K562 (cell line): Measurements from ENCODE around the gene CLIP2. TPM values are rescaled to one million over a fixed set of nuclear protein-coding genes. Genes with fewer than 3 reads are reported as not detected.
A peak's percentile ranks its signal among the peaks of the same experiment; 100 is the strongest.

ENCODE experiments used
- ATAC-seq: fragments of 200-7000 bp; cut with Tn5 transposase; 3 replicates; pipeline ENCODE4 v1.9.1; 2020; ENCODE audit warnings: moderate library complexity
- BruUV-seq: library from RNA; stranded (reverse); fragments of 400-500 nt; replicated peaks from 2 replicates; lab custom pipeline; 2021; lab: Mats Ljungman, UMichigan
- CTCF ChIA-PET: fragments of 300-600 bp; formaldehyde crosslinking; extraction: SDS; loops from one replicate; lab custom pipeline; 2021; ENCODE audit warnings: low intra/inter-chr PET ratio; lab: Yijun Ruan, JAX
- POLR2A ChIA-PET: fragments of 300-600, 350-650 bp; sonication (Branson Sonifier 250); formaldehyde crosslinking; extraction: SDS; loops from one replicate; lab custom pipeline; 2021; ENCODE audit warnings: antibody characterized with exemption, inconsistent platforms; lab: Yijun Ruan, JAX
- DNase-seq, 4 experiments: peaks; one replicate each; pipeline versions ENCODE4 v3.0.0 to v3.0.0-alpha.2; 2011 to 2018; ENCODE audit warnings: low spot score in 3 of 4, mixed read lengths in 3 of 4; ENCODE audit errors: extremely low read depth in 1 of 4
- FAIRE-seq: peaks from 2 replicates; lab custom pipeline; 2011; peaks lifted over from hg19 to GRCh38; lab: Jason Lieb, UNC
- H2AFZ ChIP-seq: 2 replicates; pipeline ENCODE4 v1.6.0; 2011; ENCODE audit warnings: low read depth, low read length, control low read depth, inconsistent platforms
- H3K27ac ChIP-seq: fragments of 200-600 bp; 3 replicates; pipeline ENCODE4 v1.8.0; 2011; ENCODE audit warnings: low read depth, mild to moderate bottlenecking, control low read depth, inconsistent platforms, low read length, moderate library complexity, mixed read lengths; ENCODE audit errors: extremely low read depth
- H3K27me3 ChIP-seq, 2 experiments: fragments of 300-600 bp in 1 of 2; 2 replicates in 1 of 2; 3 replicates in 1 of 2; pipeline versions ENCODE4 v1.6.0 to v1.8.0; 2011; ENCODE audit warnings: inconsistent platforms in 2 of 2, low read length in 2 of 2, mild to moderate bottlenecking in 1 of 2, mixed read lengths in 1 of 2, moderate library complexity in 1 of 2; ENCODE audit not compliant: control insufficient read depth in 2 of 2, insufficient read depth in 2 of 2
- H3K36me3 ChIP-seq: fragments of 300-600 bp; 3 replicates; pipeline ENCODE4 v1.8.0; 2011; ENCODE audit warnings: mild to moderate bottlenecking, low read length, inconsistent platforms; ENCODE audit not compliant: control insufficient read depth, insufficient read depth
- H3K4me1 ChIP-seq, 2 experiments: fragments of 200-600 bp in 1 of 2; replicated peaks in 1 of 2; 2 replicates in 1 of 2; 3 replicates in 1 of 2; pipeline versions ENCODE4 v1.5.1 to v1.8.0; 2011; ENCODE audit warnings: inconsistent platforms in 2 of 2, low read length in 2 of 2, mild to moderate bottlenecking in 1 of 2, mixed read lengths in 1 of 2, moderate library complexity in 1 of 2; ENCODE audit not compliant: control insufficient read depth in 2 of 2, insufficient read depth in 2 of 2
- H3K4me2 ChIP-seq: 2 replicates; pipeline ENCODE4 v1.6.1; 2011; ENCODE audit warnings: low read length, control low read depth, inconsistent platforms, mixed read lengths; ENCODE audit not compliant: insufficient read depth
- H3K4me3 ChIP-seq: fragments of 200-600 bp; sonication (generic), shearing (Covaris generic); 2 replicates; pipeline ENCODE4 v1.5.1; 2016; ENCODE audit warnings: control low read depth, inconsistent platforms
- H3K79me2 ChIP-seq: fragments of 200-600 bp; 3 replicates; pipeline ENCODE4 v1.8.0; 2011; ENCODE audit warnings: low read length, inconsistent platforms; ENCODE audit not compliant: control insufficient read depth, insufficient read depth
- H3K9ac ChIP-seq, 2 experiments: 2 replicates each; pipeline versions ENCODE4 v1.6.0 to v1.6.1; 2011; ENCODE audit warnings: low read depth in 2 of 2, low read length in 2 of 2, control low read depth in 1 of 2, inconsistent platforms in 1 of 2, mild to moderate bottlenecking in 1 of 2, mixed read lengths in 1 of 2; ENCODE audit not compliant: insufficient read depth in 1 of 2
- H3K9me1 ChIP-seq: one replicate; pipeline ENCODE4 v1.6.0; 2011; ENCODE audit warnings: inconsistent platforms, mild to moderate bottlenecking, low read length, moderate library complexity; ENCODE audit not compliant: control insufficient read depth, insufficient read depth
- H3K9me3 ChIP-seq: replicated peaks from 2 replicates; pipeline ENCODE4 v1.5.1; 2011; ENCODE audit warnings: low read depth, low read length, inconsistent platforms; ENCODE audit not compliant: control insufficient read depth, insufficient read depth
- H4K20me1 ChIP-seq: replicated peaks from 2 replicates; pipeline ENCODE4 v1.6.1; 2011; ENCODE audit warnings: low read length, inconsistent platforms, mixed read lengths; ENCODE audit not compliant: control insufficient read depth, insufficient read depth
- HDAC6 ChIP-seq: IDR thresholded peaks from 2 replicates; pipeline ENCODE4 v1.6.1; 2012; ENCODE audit warnings: low read depth, mild to moderate bottlenecking, control low read depth, inconsistent platforms, low read length, moderate library complexity
- ZNF445 ChIP-seq: fragments of 250-450 bp; sonication (Bioruptor Pico); IDR thresholded peaks from 2 replicates; pipeline ENCODE4 v1.4.0; 2020; ENCODE audit warnings: low read depth, mild to moderate bottlenecking, moderate library complexity
- WGBS: fragments of 100-300 bp; shearing (Covaris generic); methylation state at CpG from one replicate; pipeline ENCODE4 v1.1.6; 2016; ENCODE audit warnings: low coverage, mixed read lengths; ENCODE audit not compliant: insufficient coverage; ENCODE audit errors: missing lambda C conversion rate; 5-methylcytosine and 5-hydroxymethylcytosine counted together
- in situ Hi-C: fragments of 300-500 bp; cut with MboI; formaldehyde crosslinking; loops from 4 replicates; pipeline ENCODE4 v1.15.0; 2018; ENCODE audit warnings: inconsistent platforms, mixed read lengths
- intact Hi-C: fragments of 100-400 bp; cut with micrococcal nuclease; formaldehyde crosslinking; loops from 2 replicates; pipeline ENCODE4 v1.14.2; 2022
- polyA plus RNA-seq, 8 experiments: library from polyadenylated mRNA; depleted of rRNA in 4 of 8; stranded (reverse) in 5 of 8; unstranded in 3 of 8; fragments of >200 nt; fragmentation: Nextera tagmentation in 2 of 8; fragmentation: Illumina TruSeq in 1 of 8; extraction: Ambion mirVana in 2 of 8; extraction: Trizol in 1 of 8; gene quantifications; 2 replicates each; pipeline versions ENCODE4 v1.2.1 to v1.2.3, GENCODE V29; 2011 to 2014; ENCODE audit warnings: inconsistent platforms in 1 of 8, missing spikeins in 1 of 8
- total RNA-seq, 7 experiments: library from RNA; depleted of rRNA in 6 of 7; stranded (reverse); fragments of >200 nt in 6 of 7; fragmentation: Illumina TruSeq in 2 of 7; extraction: Trizol in 2 of 7; gene quantifications; 2 replicates each; pipeline versions ENCODE4 v1.2.1 to v1.2.3, GENCODE V29; 2011 to 2021; ENCODE audit warnings: low replicate concordance in 1 of 7

Gene CLIP2
- total and polyA plus RNA-seq, 9 of the 15 experiments (the other 6 are each of a cell fraction or from before 2014, with no cell fraction given): 0.07 to 5.4 (median 2.1) TPM

DNA sequence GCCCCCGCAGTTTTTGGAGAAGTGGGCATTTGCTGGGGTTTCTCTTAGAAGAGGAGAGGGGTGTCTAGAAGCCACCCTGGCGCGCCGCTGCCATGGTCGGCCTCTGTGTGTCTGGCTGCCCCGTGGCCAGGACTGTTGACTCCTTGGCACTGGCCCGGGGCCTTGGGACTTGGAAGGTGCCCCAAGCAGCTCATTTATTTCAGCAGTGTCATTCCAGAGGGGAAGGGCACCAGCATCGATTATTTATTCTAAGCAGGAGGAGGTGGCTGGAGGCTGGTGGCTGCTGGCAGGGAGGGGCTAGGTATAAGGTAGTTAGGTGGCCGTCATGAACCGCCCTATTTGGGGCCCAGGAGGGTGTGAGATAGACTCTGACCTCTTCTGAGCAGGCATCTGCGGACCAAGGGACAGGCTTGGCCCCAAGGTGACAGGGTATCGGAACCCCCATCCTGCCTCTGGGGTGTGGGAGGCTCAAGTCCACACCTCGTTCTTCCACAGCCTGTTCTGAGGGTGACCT lies 166.1 kb downstream of the CLIP2 start:
- no TSS peak for BruUV-seq
- H3K9me1 ChIP-seq: no peaks in the 10 kb centered on the region
- no peaks in the 10 kb centered on the region for H3K27me3 ChIP-seq
- H3K36me3 ChIP-seq: peaks cover 3% of the 10 kb centered on the region; the same call in 2 of the 3 replicates
- H3K27ac ChIP-seq: no peak overlapping the region
- no peak overlapping the region; the same call in 1 of the 2 replicates for H3K4me2 ChIP-seq
- FAIRE-seq (no peak), DNase-seq (peak in 3 of 4 experiments; percentile 20 to 40 (median 30)), ATAC-seq (no peak)
- in situ Hi-C loops (no loop called here), intact Hi-C loops (loop anchor here (10.0 kb wide), 2 partner anchors 109 to 199 kb away; partner anchors contain the start of gene GTF2I)
- ChIA-PET POLR2A (no interaction called here), CTCF (no interaction called here)
- H3K9ac ChIP-seq: peak overlapping the region in 1 of 2 experiments; percentile 94; a peak in 2 of 4 replicates
- TF ChIP-seq HDAC6 (no peak), ZNF445 (CRISPR knock-in tag) (no peak)
- WGBS: 71% methylated on average over 13 of the region's 13 CpGs
- peaks cover 24 to 41% of the 10 kb centered on the region in 2 experiments for H3K4me1 ChIP-seq
- no peak overlapping the region for H3K4me3 ChIP-seq
- no peak overlapping the region for H2AFZ ChIP-seq
- H4K20me1 ChIP-seq: peaks cover 1% of the 10 kb centered on the region; the same call in 1 of the 2 replicates
- peaks cover 46% of the 10 kb centered on the region for H3K79me2 ChIP-seq
- H3K9me3 ChIP-seq: no peaks in the 10 kb centered on the region

Other genes with a start within 250 kb of the CLIP2 start
- gene LIMK1, start 205.6 kb upstream of the CLIP2 start, total RNA-seq (2014; rRNA removed): 21.1 and 23.1 TPM in 2 replicates
- 5.1 and 6.4 TPM in 2 replicates for gene LIMK1, start 205.6 kb upstream of the CLIP2 start, total RNA-seq (2014; rRNA removed; fragmentation: Illumina TruSeq; extraction: Trizol)
- 15.0 and 16.0 TPM in 2 replicates for gene LIMK1, start 205.6 kb upstream of the CLIP2 start, total RNA-seq (2015; rRNA removed; fragmentation: Illumina TruSeq; extraction: Trizol)
- 29.0 and 30.0 TPM in 2 replicates for gene LIMK1, start 205.6 kb upstream of the CLIP2 start, total RNA-seq (2021)
- 14.3 and 17.7 TPM in 2 replicates for gene LIMK1, start 205.6 kb upstream of the CLIP2 start, polyA plus RNA-seq (2011; rRNA removed)
- 24.5 and 36.9 TPM in 2 replicates for gene LIMK1, start 205.6 kb upstream of the CLIP2 start, polyA plus RNA-seq (2014; fragmentation: Illumina TruSeq; extraction: Trizol)
- under 1 TPM; 0.14 to 0.38 TPM for gene LIMK1, start 205.6 kb upstream of the CLIP2 start, polyA plus RNA-seq (2014; fragmentation: Nextera tagmentation; extraction: Ambion mirVana)
- 15.9 and 18.1 TPM in 2 replicates for gene LIMK1, start 205.6 kb upstream of the CLIP2 start, polyA plus RNA-seq (2014; rRNA removed)
- gene EIF4H, start 115.1 kb upstream of the CLIP2 start, total RNA-seq (2014; rRNA removed): 315 and 338 TPM in 2 replicates
- 262 and 319 TPM in 2 replicates for gene EIF4H, start 115.1 kb upstream of the CLIP2 start, total RNA-seq (2014; rRNA removed; fragmentation: Illumina TruSeq; extraction: Trizol)
- gene EIF4H, start 115.1 kb upstream of the CLIP2 start, total RNA-seq (2015; rRNA removed; fragmentation: Illumina TruSeq; extraction: Trizol): 350 and 354 TPM in 2 replicates
- gene EIF4H, start 115.1 kb upstream of the CLIP2 start, total RNA-seq (2021): 408 and 416 TPM in 2 replicates
- gene EIF4H, start 115.1 kb upstream of the CLIP2 start, polyA plus RNA-seq (2011; rRNA removed): 346 and 435 TPM in 2 replicates
- gene EIF4H, start 115.1 kb upstream of the CLIP2 start, polyA plus RNA-seq (2014; fragmentation: Illumina TruSeq; extraction: Trizol): 319 and 334 TPM in 2 replicates
- gene EIF4H, start 115.1 kb upstream of the CLIP2 start, polyA plus RNA-seq (2014; fragmentation: Nextera tagmentation; extraction: Ambion mirVana): 10 to 100 TPM; 11.0 to 15.9 TPM
- 369 and 425 TPM in 2 replicates for gene EIF4H, start 115.1 kb upstream of the CLIP2 start, polyA plus RNA-seq (2014; rRNA removed)
- gene LAT2, start 79.4 kb upstream of the CLIP2 start, total RNA-seq (2014; rRNA removed): 0.29 and 0.45 TPM in 2 replicates
- 0.15 TPM in 1 of 2 replicates, not detected in the other for gene LAT2, start 79.4 kb upstream of the CLIP2 start, total RNA-seq (2014; rRNA removed; fragmentation: Illumina TruSeq; extraction: Trizol)
- gene LAT2, start 79.4 kb upstream of the CLIP2 start, total RNA-seq (2015; rRNA removed; fragmentation: Illumina TruSeq; extraction: Trizol): 0.11 and 0.23 TPM in 2 replicates
- gene LAT2, start 79.4 kb upstream of the CLIP2 start, total RNA-seq (2021): 0.29 and 0.58 TPM in 2 replicates
- 0.24 and 0.65 TPM in 2 replicates for gene LAT2, start 79.4 kb upstream of the CLIP2 start, polyA plus RNA-seq (2011; rRNA removed)
- 0.40 and 0.47 TPM in 2 replicates for gene LAT2, start 79.4 kb upstream of the CLIP2 start, polyA plus RNA-seq (2014; fragmentation: Illumina TruSeq; extraction: Trizol)
- under 1 TPM; 0.24 to 0.25 TPM for gene LAT2, start 79.4 kb upstream of the CLIP2 start, polyA plus RNA-seq (2014; fragmentation: Nextera tagmentation; extraction: Ambion mirVana)
- 0.24 and 0.78 TPM in 2 replicates for gene LAT2, start 79.4 kb upstream of the CLIP2 start, polyA plus RNA-seq (2014; rRNA removed)
- 93.6 and 123 TPM in 2 replicates for gene RFC2, start 35.0 kb upstream of the CLIP2 start, total RNA-seq (2014; rRNA removed)
- gene RFC2, start 35.0 kb upstream of the CLIP2 start, total RNA-seq (2014; rRNA removed; fragmentation: Illumina TruSeq; extraction: Trizol): 96.6 and 99.8 TPM in 2 replicates
- gene RFC2, start 35.0 kb upstream of the CLIP2 start, total RNA-seq (2015; rRNA removed; fragmentation: Illumina TruSeq; extraction: Trizol): 122 and 126 TPM in 2 replicates
- gene RFC2, start 35.0 kb upstream of the CLIP2 start, total RNA-seq (2021): 102 and 104 TPM in 2 replicates
- 78.2 and 109 TPM in 2 replicates for gene RFC2, start 35.0 kb upstream of the CLIP2 start, polyA plus RNA-seq (2011; rRNA removed)
- 156 and 161 TPM in 2 replicates for gene RFC2, start 35.0 kb upstream of the CLIP2 start, polyA plus RNA-seq (2014; fragmentation: Illumina TruSeq; extraction: Trizol)
- gene RFC2, start 35.0 kb upstream of the CLIP2 start, polyA plus RNA-seq (2014; fragmentation: Nextera tagmentation; extraction: Ambion mirVana): 10 to 100 TPM; 32.5 to 55.6 TPM
- gene RFC2, start 35.0 kb upstream of the CLIP2 start, polyA plus RNA-seq (2014; rRNA removed): 112 and 124 TPM in 2 replicates
- 9.2 and 12.4 TPM in 2 replicates for gene GTF2IRD1, start 164.5 kb downstream of the CLIP2 start, total RNA-seq (2014; rRNA removed)
- 10.8 and 14.0 TPM in 2 replicates for gene GTF2IRD1, start 164.5 kb downstream of the CLIP2 start, total RNA-seq (2014; rRNA removed; fragmentation: Illumina TruSeq; extraction: Trizol)
- 13.4 and 15.1 TPM in 2 replicates for gene GTF2IRD1, start 164.5 kb downstream of the CLIP2 start, total RNA-seq (2015; rRNA removed; fragmentation: Illumina TruSeq; extraction: Trizol)
- gene GTF2IRD1, start 164.5 kb downstream of the CLIP2 start, total RNA-seq (2021): 30.2 and 32.1 TPM in 2 replicates
- gene GTF2IRD1, start 164.5 kb downstream of the CLIP2 start, polyA plus RNA-seq (2011; rRNA removed): 12.8 and 17.6 TPM in 2 replicates
- 23.8 and 24.5 TPM in 2 replicates for gene GTF2IRD1, start 164.5 kb downstream of the CLIP2 start, polyA plus RNA-seq (2014; fragmentation: Illumina TruSeq; extraction: Trizol)
- gene GTF2IRD1, start 164.5 kb downstream of the CLIP2 start, polyA plus RNA-seq (2014; fragmentation: Nextera tagmentation; extraction: Ambion mirVana): 1 to 10 TPM; 9.1 to 10.0 TPM
- 17.0 and 20.8 TPM in 2 replicates for gene GTF2IRD1, start 164.5 kb downstream of the CLIP2 start, polyA plus RNA-seq (2014; rRNA removed)